SU-DHL-6 (cell line): ENCODE data around the gene CDHR2.

ENCODE experiments used
- EZH2phosphoT487 ChIP-seq: fragments of 200-600 bp; sonication (generic), shearing (Covaris generic); conservative IDR thresholded peaks from 2 replicates; pipeline ENCODE4 v1.6.1; 2018; ENCODE audit warnings: mild to moderate bottlenecking, antibody characterized with exemption, low read length, moderate library complexity, mixed read lengths
- TF ChIP-seq, protein P1 (sequence below): fragments of 200-600 bp; sonication (generic); IDR thresholded peaks from one replicate; pipeline ENCODE4 v1.5.1; 2017; ENCODE audit warnings: antibody characterized with exemption, mild to moderate bottlenecking, low read length, moderate library complexity; ENCODE audit not compliant: insufficient read depth, poor library complexity, severe bottlenecking

DNA sequence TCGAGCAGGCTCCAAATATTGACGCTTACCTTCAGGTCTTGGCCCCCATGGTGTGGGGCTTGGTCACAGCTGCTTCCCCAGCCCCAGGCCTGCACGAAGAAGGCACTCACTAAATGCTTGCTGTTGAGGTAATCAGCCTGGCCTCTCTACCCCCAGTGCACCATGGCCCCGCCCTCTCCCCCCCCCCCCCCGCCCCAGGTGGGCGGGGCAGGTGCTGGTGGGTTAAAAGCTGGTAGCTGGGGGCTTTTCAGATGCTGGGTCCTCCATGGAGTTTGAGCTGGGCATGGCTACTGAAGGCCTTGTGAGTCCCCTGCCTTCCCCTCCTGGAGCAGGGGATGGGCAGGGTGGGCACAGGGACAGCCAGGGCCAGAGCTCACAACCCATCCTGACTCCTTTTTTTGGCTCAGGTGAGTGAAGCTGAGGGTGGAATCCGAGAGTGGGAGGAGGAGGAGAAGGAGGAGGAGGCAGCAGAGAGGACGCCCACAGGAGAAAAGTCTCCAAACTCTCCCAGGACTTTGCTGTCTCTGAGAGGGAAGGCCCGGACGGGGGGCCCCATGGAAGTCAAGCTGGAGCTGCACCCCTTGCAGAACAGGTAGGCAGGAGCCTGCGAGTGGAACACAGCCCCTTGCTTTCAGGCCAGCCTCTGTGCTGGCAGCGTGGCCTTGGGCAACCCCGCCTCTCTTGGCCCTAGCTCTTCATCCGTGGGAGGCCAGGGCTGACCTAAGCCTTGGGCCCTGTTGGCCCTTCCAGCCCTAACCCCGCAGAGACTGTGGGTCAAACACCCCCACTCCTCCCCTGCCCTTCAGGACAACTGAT is 93.7 kb downstream of the CDHR2 start:
- TF ChIP-seq, protein P1, sequence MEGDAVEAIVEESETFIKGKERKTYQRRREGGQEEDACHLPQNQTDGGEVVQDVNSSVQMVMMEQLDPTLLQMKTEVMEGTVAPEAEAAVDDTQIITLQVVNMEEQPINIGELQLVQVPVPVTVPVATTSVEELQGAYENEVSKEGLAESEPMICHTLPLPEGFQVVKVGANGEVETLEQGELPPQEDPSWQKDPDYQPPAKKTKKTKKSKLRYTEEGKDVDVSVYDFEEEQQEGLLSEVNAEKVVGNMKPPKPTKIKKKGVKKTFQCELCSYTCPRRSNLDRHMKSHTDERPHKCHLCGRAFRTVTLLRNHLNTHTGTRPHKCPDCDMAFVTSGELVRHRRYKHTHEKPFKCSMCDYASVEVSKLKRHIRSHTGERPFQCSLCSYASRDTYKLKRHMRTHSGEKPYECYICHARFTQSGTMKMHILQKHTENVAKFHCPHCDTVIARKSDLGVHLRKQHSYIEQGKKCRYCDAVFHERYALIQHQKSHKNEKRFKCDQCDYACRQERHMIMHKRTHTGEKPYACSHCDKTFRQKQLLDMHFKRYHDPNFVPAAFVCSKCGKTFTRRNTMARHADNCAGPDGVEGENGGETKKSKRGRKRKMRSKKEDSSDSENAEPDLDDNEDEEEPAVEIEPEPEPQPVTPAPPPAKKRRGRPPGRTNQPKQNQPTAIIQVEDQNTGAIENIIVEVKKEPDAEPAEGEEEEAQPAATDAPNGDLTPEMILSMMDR = no peak
- TF ChIP-seq EZH2phosphoT487 = no peak
